OCI-M2 (cell line): ENCODE measurements around the gene PILRB.
"Not testable (repeated sequence)": the region's sequence is repeated elsewhere in the genome, so short reads cannot be mapped to it uniquely, and the experiment has no call there.

Experiments used
- DNase-seq: peaks from one replicate; lab custom pipeline; 2025; ENCODE audit not compliant: unreplicated experiment; lab: John Stamatoyannopoulos, UW

The PILRB gene

DNA sequence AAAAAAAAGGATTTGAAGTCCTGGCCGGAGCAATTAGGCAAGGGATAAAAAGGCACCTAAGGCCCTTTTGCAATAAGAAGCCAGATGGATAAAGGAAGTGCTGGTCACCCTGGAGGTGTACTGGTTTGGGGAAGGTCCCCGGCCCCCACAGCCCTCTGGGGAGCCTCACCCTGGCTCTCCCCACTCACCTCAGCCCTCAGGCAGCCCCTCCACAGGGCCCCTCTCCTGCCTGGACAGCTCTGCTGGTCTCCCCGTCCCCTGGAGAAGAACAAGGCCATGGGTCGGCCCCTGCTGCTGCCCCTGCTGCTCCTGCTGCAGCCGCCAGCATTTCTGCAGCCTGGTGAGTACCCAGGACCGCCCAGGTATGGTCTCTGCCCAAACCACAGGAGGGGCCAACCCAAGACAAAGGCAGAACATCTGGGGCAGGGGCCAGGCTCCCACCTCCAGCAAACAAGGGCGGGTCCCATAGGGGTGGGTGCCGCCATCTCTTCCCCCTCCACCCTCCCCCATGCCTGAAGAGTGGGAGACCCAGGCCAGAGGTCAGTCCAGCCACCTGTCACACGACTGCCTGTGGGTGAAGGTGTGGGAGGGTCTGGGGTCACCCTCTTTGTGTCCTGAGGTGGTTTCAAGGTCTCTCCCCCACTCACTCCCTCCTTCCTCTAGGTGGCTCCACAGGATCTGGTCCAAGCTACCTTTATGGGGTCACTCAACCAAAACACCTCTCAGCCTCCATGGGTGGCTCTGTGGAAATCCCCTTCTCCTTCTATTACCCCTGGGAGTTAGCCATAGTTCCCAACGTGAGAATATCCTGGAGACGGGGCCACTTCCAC, at the start of gene PILRB:
Gene PILRB (plus strand): TSS at position 91 of the 830 bp plus-strand sequence. CDS start 186 bp downstream, at position 277.
- DNase-seq, result no peak

DNA sequence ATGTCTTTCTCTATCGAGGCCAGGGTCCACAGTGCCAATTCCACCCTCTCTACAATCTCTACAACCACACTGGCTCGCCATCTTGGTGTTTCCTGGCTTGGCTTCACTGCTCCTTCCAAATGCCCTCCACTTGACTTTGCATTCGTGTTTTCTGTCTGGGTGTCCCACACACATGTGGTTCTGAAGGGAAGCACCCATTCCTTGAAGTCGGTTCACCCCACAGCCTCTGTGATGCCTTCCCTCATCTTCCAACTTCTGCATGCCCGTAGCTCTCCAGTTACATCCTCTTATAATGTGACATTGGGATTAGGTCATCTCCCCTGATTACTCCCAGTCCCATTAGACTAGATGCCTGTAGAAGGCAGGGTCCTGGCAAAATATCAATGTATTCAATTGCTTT, 39.6 kb upstream of the PILRB start:
- not testable (repeated sequence) for DNase-seq

DNA sequence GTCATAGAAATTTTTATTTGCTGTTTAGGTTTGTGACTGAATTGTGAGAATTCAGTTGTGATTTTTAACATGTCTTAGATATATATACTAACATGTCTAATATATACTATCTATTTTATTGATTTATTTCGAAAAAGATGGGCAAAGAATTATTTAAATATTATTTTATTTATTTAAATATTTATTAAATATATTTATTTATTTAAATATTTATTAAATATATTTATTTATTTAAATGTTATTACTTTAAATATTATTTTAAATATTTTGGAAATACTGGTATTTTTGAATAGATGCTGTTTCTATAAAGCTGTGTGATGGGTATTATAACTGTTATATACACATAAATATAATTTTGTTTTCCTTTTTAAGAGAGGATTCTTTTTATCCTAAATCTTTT, 36.3 kb upstream of the PILRB start:
- DNase-seq, result not testable (repeated sequence)

DNA sequence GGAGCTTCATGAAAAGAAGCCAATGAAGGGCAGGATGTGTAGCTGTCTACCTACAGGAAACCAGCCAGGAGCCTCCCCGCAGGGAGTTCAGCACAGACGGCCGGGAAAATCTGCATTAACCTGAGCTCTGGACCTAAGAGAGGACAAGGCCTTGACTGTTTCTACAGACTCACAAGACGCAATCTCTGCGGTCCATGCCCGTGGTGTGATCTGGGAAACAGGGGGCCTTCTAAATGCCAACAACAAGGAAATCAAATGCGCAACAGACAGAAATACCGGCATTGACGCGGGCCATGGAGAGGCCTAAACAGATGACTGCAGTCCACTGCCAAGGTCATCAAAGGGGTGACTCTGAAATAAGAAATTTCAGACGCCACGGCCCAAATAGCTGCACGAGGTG, 33.7 kb upstream of the PILRB start:
- not testable (repeated sequence) for DNase-seq

DNA sequence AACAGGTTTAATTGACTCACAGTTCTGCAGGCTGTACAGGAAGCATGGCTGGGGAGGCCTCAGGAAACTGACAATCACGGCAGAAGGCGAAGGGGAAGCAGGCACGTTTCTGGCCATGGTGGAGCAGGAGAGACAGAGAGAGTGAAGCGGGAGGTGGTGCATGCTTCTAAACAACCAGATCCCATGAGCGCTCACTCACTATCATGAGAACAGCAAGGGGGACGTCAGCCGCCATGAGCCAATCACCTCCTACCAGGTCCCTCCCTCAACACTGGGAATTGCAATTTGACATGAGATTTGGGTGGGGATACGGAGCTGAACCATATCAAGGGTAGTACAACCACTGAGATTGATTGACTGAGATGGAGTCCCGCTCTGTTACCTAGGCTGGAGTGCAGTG, 32.2 kb upstream of the PILRB start:
- not testable (repeated sequence) for DNase-seq

DNA sequence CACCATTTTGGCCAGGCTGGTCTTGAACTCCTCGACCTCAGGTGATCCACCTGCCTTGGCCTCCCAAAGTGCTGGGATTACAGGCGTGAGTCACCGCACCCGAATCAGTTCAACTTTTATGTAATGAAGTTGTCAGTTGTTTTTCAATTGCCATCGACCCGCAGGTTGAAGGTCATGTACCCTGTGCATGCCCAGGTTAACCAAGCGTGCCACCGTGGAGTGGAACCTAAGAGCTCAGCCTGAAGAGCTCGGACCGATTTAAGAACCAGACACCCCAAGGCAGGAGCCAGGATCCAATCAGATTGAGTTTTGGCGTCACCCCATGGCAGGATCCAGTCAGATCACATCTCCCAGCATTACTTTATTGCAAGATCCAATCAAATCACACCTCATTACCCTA, 31.0 kb upstream of the PILRB start:
- DNase-seq, result not testable (repeated sequence)

DNA sequence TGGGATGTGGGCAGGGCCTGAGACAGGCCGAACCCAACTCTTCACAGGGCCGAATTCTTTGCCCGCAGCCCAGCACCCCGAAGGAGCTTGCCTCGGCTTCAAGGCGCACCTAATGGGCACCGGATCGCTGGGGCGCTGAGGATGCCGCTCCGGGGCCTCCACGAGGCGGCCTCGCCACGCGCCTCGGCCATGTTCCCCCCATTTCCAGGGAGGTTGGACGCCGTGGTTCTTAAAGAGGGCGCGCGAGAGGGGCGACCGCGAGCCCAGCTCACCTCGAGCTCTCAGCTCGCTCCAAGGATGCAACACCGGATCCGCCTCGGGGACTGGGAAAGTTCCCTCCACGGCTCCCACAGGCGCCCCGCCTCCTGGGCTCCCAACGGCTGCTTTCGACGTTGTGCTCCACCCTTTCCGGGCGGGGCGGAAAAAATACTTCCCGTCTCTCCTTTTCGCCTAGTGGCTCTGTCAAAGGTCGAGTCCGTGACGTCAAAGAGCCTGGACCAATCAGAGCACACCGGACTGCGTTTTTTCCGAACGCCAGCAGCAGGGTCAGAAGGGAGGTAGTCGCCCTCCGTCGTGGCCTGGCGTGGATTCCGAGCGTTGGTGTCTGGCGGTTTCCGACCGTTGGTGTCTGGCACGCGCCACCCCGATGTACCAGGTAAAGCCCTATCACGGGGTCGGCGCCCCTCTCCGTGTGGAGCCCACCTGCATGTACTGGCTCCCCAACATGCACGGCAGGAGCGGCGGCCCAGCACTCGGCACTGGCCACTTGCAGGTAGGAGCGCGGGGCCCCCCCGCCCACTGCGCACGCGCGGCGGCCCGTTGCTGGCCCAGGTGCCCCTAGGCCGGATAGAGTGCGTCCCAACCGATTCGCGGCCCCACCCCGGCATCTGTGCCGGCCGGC, 22.1 kb upstream of the PILRB start:
- DNase-seq, result peak; percentile 31

DNA sequence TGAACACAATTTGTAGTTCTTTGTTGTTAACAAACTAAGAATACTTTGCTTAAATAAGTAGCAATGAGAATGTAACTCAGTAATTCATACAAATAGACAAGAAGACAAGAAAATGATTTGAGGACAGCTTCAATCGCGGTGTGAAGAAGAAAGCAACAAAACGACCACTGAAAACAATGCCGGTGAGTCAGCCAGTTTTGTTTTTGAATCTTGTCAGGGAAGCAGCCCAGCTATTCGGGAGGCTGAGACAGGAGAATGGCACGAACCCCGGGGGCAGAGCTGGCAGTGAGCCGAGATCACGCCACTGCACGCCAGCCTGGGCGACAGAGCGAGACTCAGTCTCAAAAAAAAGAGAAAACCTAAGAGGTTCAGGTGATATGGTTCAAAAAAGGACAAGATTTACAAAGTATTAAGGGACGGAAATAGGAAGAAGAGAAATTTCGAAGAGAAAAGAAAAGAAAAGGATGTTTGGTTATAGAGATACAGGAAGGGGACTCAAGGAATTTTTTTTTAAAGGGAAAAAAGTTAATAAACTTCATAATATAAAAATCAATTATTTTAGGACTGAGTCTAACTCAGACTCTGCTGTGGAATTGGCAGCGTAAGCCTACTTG, 19.7 kb upstream of the PILRB start:
- DNase-seq, result not testable (repeated sequence)

DNA sequence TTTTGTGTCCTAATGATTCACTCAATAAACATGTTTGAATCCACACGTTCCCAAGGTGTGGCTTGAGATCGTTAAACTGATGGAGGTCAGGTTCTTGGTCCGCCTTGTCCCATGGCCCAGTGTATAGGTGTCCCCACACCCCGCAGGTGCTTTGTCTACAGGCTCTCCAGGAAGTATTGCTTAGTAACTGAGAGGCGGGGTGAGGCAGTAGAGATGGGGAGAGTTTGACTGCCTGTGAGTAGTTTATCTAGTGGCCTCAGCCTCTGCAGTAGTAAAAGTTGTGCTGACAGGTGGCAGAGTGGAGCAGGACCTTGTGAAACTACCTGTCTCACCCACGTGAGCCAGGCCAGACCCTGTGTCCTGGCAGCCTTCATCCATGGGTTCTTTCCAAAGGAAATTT, 16.6 kb upstream of the PILRB start:
- not testable (repeated sequence) for DNase-seq

DNA sequence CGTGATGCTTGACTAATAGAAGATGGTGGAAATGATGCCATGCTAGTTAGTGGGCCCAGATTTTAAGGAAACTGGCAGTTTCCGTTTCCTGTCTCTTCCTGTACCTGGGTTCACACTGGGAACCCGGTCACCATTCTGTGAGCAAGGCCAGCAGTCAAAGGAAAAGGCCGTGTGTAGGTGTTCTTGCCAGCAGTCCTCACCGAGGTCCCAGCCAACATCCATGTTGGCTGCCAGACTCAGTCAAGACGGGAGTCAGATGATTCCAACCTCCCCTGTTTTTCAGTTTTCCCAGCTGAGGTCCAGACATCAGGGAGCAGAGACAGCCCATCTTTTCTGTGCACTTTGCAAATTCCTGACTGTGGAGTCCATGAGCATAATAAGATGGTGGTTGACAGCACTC, 15.2 kb upstream of the PILRB start:
- no peak for DNase-seq

DNA sequence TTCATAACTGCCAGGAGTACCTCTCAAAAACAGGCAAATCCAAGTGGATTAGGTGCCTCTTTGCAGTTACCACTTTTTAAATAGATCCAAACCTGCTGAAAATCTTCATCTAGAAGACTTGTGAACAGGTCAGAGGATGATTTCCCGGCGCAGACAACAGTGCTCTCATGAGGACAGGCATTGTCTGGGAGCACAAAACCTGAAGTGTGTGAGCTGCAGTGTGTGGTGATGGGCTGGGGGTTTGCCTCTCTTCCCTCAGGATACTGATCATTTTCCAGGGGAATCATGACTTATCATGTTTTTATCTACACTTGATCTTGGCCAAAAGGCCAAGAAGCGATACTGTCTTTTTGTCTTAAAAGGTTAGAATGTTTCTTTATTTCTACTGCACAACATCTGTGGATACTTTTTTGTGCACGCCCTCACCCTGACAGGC, 13.8 kb upstream of the PILRB start:
- DNase-seq, result not testable (repeated sequence)

DNA sequence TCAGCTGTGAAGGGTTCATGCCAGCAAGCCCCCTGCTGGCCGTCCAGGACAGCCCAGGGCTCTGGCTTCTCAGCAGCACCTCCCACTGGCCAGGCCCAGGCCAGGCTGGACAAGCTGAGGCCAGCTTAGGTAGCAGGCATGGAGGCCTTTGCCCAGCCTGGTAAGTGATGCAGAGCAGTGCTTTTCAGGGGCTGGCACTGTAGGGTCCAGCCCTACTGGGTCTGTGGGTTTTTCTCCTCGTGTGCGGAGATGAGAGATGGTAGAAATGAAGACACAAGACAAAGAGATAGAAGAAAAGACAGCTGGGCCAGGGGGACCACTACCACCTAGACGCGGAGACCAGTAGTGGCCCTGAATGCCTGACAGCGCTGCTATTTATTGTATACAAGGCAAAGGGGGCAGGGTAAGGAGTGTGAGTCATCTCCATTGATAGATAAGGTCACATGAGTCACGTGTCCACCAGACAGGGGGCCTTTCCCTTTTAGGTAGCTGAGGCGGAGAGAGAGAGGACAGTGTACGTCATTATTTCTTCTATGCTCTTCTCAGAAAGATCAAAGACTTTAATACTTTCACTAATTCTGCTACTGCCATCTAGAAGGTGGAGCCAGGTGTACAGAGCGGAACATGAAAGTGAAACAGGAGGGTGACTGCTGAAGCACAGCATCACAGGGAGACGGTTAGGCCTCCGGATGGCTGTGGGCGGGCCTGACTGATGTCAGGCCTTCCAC, 13.2 kb upstream of the PILRB start:
- not testable (repeated sequence) for DNase-seq

DNA sequence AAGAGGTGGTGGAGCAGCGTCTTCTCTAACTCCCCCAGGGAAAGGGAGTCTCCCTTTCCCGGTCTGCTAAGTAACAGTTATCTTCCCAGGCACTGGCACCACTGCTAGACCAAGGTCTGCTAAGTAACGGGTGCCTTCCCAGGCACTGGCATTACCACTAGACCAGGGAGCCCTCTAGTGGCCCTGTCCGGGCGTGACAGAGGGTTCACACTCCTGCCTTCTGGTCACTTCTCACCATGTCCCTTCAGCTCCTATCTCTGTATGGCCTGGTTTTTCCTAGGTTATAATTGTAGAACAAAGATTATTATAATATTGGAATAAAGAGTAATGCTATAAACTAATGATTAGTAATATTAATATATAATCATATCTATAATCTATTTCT, 12.6 kb upstream of the PILRB start:
- DNase-seq, result peak; percentile 14

DNA sequence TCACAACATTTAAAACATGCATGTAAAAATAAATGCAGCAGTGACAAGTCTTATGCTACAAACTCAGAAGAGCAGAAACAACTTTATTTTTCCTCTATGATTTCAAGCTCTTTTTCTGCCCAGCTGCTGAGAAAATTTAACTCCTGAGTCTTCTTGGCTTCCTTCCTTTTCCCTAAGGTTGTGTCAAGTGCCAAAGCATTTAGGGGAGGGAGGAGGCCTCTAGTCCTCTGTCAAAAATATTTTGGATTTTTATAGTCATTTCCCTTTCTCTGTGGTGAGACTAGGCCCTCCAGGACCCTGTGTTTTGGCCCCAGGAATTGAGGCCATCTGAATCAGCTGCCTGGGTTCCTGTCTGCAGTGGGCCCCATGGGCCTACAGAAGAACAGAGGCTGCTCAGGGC, 11.0 kb upstream of the PILRB start:
- DNase-seq, result no peak

DNA sequence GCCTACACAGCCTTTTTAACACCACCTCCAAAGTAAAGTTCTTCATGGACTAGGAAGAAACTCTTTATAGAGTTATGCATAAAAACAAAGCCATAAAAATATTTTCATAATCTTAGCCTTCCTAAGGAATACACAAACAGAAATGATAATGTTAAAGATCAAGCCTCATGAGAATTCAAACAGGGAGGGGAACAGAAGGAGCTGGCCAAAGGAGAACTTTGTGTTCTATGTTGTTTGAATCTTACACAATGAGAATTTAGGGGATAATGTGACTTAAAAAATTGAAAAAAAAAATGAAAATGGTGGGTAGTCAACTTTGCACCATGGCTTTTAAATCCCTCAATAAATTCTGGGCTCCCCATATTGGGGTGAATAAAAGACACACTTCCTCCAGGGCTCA, 9.1 kb upstream of the PILRB start:
- no peak for DNase-seq

DNA sequence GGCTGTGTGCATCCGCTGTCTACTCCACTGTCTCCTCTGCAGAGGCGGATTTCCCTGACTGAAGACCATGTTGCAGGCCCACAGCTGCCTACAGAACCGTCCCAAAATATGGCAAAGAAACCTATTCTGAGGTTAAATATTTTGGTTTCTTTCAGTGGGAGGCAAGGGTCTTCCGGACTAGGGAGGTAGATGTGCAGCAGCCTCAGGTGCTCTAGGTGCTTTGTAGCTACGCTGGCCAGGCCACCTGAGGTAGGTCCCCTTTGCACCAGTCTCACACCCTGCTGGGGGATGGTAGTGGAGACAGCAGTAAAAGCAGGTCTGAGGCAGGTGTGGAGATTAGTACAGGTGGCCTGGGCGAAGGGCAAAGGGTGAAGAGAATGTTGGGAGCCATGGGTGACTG, 8.2 kb upstream of the PILRB start:
- no peak for DNase-seq

DNA sequence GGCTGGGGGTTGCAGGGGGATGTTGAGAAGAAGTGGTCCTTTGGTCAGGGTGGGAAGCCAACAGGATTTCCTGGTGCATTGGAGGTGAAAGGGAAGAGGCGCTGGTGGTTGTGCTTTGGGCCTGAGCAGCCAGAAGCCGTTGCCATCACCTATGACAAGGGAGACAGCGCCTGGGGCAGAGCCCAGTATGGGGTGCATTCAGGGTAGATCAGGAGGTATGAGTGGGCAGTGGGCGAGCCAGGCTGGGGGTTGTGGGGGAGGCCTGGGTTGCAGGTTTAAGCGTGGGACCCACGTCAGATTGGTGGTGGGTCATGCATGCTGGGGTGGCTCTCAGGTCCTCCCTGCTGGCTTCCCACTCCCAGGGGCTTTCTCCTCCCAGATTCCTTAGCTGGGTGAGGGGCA, 6.3 kb upstream of the PILRB start:
- DNase-seq, result no peak

DNA sequence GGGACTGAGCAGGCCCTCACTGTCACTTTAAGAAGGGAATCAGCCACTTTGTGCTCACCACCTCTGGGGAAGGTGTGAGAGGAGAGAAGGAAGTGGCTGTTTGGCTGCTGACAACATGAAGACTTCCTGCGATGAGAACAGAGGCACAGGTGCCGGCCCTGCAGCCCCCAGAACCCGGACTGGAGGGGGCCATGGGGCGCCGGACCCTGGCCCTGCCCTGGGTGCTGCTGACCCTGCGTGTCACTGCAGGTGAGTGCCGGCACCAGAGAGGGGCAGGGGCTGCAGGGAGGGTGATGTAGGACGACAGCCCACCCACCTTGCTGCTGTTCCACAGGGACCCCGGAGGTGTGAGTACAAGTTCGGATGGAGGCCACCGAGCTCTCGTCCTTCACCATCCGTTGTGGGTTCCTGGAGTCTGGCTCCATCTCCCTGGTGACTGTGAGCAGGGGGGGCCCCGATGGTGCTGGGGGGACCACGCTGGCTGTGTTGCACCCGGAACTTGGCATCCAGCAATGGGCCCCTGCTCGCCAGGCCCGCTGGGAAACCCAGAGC, 5.6 kb upstream of the PILRB start:
- DNase-seq, result not testable (repeated sequence)

DNA sequence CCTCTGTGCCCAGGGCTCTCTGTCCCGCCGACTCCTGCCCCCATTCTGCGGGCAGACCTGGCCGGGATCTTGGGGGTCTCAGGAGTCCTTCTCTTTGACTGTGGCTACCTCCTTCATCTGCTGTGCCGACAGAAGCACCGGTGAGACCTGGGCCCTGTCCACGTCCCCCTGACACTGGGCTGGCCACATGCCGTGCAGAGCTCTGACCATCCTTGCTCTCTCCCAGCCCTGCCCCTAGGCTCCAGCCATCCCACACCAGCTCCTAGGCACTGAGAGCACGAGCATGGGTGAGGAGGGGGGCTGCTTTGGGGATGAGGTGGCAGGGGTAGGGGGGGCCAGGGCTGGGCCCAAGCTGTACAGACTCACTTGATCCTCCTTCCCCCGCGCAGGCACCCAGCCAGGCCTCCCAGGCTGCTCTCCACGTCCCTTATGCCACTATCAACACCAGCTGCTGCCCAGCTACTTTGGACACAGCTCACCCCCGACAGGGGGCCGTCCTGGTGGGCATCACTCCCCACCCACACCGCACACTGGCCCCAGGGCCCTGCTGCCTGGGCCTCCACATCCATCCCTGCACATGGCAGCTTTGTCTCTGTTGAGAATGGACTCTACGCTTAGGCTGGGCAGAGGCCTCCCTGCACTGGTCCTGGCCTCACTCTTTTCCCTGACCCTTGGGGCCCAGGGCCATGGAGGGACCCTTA, 4.8 kb upstream of the PILRB start:
- no peak for DNase-seq
